GM12878 (cell line): ENCODE data around the gene DEGS2.

Source experiments
- ATF7 ChIP-seq: fragments of 450-650 bp; IDR thresholded peaks from 2 replicates; pipeline ENCODE4 v1.6.1; 2016; ENCODE audit warnings: low read depth, mild to moderate bottlenecking
- BACH1 ChIP-seq: fragments of 450-650 bp; IDR thresholded peaks from 2 replicates; pipeline ENCODE4 v1.6.1; 2017; ENCODE audit warnings: mild to moderate bottlenecking, borderline replicate concordance
- BRCA1 ChIP-seq: IDR thresholded peaks from 2 replicates; pipeline ENCODE4 v1.6.1; 2011; ENCODE audit warnings: low read depth, low read length, improper control_type of control experiment
- POLR2AphosphoS5 ChIP-seq: IDR thresholded peaks from 2 replicates; pipeline ENCODE4 v1.6.1; 2011; ENCODE audit warnings: mild to moderate bottlenecking, low read length, inconsistent platforms
- RAD51 ChIP-seq: fragments of 450-650 bp; IDR thresholded peaks from 2 replicates; pipeline ENCODE4 v1.6.1; 2016; ENCODE audit warnings: moderate library complexity, mild to moderate bottlenecking, inconsistent platforms
- TCF12 ChIP-seq: IDR thresholded peaks from 2 replicates; pipeline ENCODE4 v1.6.1; 2011; ENCODE audit warnings: low read depth, mild to moderate bottlenecking, low read length
- ZNF274 ChIP-seq: IDR thresholded peaks from one replicate; pipeline ENCODE4 v1.8.0; 2011; ENCODE audit not compliant: insufficient read length, insufficient read depth
- TF ChIP-seq, protein P1 (sequence below), 3 experiments: IDR thresholded peaks in 2 of 3; conservative IDR thresholded peaks in 1 of 3; 2 replicates each; pipeline ENCODE4 v1.5.1; 2011; ENCODE audit warnings: low read depth in 3 of 3, low read length in 3 of 3, mild to moderate bottlenecking in 3 of 3, control low read depth in 2 of 3, moderate library complexity in 2 of 3, inconsistent platforms in 1 of 3, mixed read lengths in 1 of 3; ENCODE audit not compliant: control insufficient read depth in 2 of 3, insufficient read depth in 1 of 3; ENCODE audit errors: extremely low read depth in 1 of 3
- TF ChIP-seq, protein P2 (sequence below): IDR thresholded peaks from 2 replicates; pipeline ENCODE4 v1.6.1; 2011; ENCODE audit warnings: borderline replicate concordance, low read depth, mild to moderate bottlenecking, moderate library complexity, mixed read lengths, low read length; ENCODE audit not compliant: insufficient read depth; ENCODE audit errors: extremely low read length
- TF ChIP-seq, protein P3 (sequence below): IDR thresholded peaks from 2 replicates; pipeline ENCODE4 v1.6.1; 2012; ENCODE audit warnings: low read depth, low read length, improper control_type of control experiment
- TF ChIP-seq, protein P4 (sequence below): IDR thresholded peaks from 2 replicates; pipeline ENCODE4 v1.6.1; 2012; ENCODE audit warnings: mild to moderate bottlenecking, low read depth, low read length
- TF ChIP-seq, protein P5 (sequence below): fragments of 450-650 bp; IDR thresholded peaks from 2 replicates; pipeline ENCODE4 v1.6.1; 2017; ENCODE audit warnings: mild to moderate bottlenecking
- TF ChIP-seq, protein P6 (sequence below): fragments of 450-650 bp; IDR thresholded peaks from 2 replicates; pipeline ENCODE4 v1.6.1; 2016; ENCODE audit warnings: mild to moderate bottlenecking

DNA sequence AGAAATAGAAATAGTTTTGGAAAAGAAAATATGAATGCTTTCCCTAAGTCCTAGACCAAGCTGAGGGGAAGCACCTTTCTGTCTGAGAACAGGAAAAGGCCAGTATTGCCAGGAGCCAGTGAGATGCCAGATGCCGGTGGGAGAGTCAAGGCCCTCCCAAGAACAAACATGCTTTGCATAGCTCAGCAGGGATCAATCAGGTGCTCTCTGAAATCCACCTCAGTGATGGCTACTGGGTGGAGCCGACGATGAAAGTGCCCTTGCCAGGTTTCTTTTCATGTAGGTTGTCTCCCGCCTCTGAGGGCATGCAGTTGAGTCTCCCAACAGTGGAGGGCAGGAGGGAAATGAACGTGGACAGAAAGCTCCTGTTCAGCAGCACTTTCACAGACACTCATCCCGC is 28.3 kb downstream of the DEGS2 start:
- TF ChIP-seq, protein P1, sequence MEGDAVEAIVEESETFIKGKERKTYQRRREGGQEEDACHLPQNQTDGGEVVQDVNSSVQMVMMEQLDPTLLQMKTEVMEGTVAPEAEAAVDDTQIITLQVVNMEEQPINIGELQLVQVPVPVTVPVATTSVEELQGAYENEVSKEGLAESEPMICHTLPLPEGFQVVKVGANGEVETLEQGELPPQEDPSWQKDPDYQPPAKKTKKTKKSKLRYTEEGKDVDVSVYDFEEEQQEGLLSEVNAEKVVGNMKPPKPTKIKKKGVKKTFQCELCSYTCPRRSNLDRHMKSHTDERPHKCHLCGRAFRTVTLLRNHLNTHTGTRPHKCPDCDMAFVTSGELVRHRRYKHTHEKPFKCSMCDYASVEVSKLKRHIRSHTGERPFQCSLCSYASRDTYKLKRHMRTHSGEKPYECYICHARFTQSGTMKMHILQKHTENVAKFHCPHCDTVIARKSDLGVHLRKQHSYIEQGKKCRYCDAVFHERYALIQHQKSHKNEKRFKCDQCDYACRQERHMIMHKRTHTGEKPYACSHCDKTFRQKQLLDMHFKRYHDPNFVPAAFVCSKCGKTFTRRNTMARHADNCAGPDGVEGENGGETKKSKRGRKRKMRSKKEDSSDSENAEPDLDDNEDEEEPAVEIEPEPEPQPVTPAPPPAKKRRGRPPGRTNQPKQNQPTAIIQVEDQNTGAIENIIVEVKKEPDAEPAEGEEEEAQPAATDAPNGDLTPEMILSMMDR (IDR thresholded peaks at IDR 0.05 in 2 of 3, conservative IDR thresholded peaks at IDR 0.05 in 1 of 3; ENCODE audit: control insufficient read depth in 2 of 3, extremely low read depth in 1 of 3, insufficient read depth in 1 of 3, low read depth in 3 of 3, low read length in 3 of 3), result no peak
- TF ChIP-seq, protein P2, sequence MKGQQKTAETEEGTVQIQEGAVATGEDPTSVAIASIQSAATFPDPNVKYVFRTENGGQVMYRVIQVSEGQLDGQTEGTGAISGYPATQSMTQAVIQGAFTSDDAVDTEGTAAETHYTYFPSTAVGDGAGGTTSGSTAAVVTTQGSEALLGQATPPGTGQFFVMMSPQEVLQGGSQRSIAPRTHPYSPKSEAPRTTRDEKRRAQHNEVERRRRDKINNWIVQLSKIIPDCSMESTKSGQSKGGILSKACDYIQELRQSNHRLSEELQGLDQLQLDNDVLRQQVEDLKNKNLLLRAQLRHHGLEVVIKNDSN, result no peak
- TF ChIP-seq, protein P3, sequence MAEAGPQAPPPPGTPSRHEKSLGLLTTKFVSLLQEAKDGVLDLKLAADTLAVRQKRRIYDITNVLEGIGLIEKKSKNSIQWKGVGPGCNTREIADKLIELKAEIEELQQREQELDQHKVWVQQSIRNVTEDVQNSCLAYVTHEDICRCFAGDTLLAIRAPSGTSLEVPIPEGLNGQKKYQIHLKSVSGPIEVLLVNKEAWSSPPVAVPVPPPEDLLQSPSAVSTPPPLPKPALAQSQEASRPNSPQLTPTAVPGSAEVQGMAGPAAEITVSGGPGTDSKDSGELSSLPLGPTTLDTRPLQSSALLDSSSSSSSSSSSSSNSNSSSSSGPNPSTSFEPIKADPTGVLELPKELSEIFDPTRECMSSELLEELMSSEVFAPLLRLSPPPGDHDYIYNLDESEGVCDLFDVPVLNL, result no peak
- TF ChIP-seq BACH1 (no peak), TCF12 (no peak), POLR2AphosphoS5 (no peak), BRCA1 (no peak), RAD51 (no peak), ZNF274 (no peak), ATF7 (no peak)
- TF ChIP-seq, protein P4, sequence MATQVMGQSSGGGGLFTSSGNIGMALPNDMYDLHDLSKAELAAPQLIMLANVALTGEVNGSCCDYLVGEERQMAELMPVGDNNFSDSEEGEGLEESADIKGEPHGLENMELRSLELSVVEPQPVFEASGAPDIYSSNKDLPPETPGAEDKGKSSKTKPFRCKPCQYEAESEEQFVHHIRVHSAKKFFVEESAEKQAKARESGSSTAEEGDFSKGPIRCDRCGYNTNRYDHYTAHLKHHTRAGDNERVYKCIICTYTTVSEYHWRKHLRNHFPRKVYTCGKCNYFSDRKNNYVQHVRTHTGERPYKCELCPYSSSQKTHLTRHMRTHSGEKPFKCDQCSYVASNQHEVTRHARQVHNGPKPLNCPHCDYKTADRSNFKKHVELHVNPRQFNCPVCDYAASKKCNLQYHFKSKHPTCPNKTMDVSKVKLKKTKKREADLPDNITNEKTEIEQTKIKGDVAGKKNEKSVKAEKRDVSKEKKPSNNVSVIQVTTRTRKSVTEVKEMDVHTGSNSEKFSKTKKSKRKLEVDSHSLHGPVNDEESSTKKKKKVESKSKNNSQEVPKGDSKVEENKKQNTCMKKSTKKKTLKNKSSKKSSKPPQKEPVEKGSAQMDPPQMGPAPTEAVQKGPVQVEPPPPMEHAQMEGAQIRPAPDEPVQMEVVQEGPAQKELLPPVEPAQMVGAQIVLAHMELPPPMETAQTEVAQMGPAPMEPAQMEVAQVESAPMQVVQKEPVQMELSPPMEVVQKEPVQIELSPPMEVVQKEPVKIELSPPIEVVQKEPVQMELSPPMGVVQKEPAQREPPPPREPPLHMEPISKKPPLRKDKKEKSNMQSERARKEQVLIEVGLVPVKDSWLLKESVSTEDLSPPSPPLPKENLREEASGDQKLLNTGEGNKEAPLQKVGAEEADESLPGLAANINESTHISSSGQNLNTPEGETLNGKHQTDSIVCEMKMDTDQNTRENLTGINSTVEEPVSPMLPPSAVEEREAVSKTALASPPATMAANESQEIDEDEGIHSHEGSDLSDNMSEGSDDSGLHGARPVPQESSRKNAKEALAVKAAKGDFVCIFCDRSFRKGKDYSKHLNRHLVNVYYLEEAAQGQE, result no peak
- TF ChIP-seq, protein P5, sequence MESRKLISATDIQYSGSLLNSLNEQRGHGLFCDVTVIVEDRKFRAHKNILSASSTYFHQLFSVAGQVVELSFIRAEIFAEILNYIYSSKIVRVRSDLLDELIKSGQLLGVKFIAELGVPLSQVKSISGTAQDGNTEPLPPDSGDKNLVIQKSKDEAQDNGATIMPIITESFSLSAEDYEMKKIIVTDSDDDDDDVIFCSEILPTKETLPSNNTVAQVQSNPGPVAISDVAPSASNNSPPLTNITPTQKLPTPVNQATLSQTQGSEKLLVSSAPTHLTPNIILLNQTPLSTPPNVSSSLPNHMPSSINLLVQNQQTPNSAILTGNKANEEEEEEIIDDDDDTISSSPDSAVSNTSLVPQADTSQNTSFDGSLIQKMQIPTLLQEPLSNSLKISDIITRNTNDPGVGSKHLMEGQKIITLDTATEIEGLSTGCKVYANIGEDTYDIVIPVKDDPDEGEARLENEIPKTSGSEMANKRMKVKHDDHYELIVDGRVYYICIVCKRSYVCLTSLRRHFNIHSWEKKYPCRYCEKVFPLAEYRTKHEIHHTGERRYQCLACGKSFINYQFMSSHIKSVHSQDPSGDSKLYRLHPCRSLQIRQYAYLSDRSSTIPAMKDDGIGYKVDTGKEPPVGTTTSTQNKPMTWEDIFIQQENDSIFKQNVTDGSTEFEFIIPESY, result no peak
- TF ChIP-seq, protein P6, sequence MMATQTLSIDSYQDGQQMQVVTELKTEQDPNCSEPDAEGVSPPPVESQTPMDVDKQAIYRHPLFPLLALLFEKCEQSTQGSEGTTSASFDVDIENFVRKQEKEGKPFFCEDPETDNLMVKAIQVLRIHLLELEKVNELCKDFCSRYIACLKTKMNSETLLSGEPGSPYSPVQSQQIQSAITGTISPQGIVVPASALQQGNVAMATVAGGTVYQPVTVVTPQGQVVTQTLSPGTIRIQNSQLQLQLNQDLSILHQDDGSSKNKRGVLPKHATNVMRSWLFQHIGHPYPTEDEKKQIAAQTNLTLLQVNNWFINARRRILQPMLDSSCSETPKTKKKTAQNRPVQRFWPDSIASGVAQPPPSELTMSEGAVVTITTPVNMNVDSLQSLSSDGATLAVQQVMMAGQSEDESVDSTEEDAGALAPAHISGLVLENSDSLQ, result no peak
